PC-3 (cell line): ENCODE results near the gene ZNF385C.

Experiments
- CTCF ChIP-seq: fragments of 300-600 bp; sonication (generic); conservative IDR thresholded peaks from 2 replicates; pipeline ENCODE4 v1.5.1; 2017; ENCODE audit warnings: antibody characterized with exemption, low read depth, mild to moderate bottlenecking, low read length
- EZH2phosphoT487 ChIP-seq: fragments of 300-600 bp; sonication (generic); IDR thresholded peaks from 2 replicates; pipeline ENCODE4 v1.6.1; 2018; ENCODE audit warnings: mild to moderate bottlenecking, antibody characterized with exemption, low read length, borderline replicate concordance

GRCh38 chr17:42077755-42078154 lies 20.5 kb downstream of the ZNF385C start:
- TF ChIP-seq EZH2phosphoT487 (no peak), CTCF (no peak)
